Activated T-cell treated with anti-CD3 and anti-CD28 coated beads for 24 hours (primary cell): ENCODE data around the gene DISC1.

ENCODE experiments used
- DNase-seq: peaks from one replicate; pipeline ENCODE4 v3.0.0-alpha.2; 2020; ENCODE audit warnings: low read depth

Gene DISC1

DNA sequence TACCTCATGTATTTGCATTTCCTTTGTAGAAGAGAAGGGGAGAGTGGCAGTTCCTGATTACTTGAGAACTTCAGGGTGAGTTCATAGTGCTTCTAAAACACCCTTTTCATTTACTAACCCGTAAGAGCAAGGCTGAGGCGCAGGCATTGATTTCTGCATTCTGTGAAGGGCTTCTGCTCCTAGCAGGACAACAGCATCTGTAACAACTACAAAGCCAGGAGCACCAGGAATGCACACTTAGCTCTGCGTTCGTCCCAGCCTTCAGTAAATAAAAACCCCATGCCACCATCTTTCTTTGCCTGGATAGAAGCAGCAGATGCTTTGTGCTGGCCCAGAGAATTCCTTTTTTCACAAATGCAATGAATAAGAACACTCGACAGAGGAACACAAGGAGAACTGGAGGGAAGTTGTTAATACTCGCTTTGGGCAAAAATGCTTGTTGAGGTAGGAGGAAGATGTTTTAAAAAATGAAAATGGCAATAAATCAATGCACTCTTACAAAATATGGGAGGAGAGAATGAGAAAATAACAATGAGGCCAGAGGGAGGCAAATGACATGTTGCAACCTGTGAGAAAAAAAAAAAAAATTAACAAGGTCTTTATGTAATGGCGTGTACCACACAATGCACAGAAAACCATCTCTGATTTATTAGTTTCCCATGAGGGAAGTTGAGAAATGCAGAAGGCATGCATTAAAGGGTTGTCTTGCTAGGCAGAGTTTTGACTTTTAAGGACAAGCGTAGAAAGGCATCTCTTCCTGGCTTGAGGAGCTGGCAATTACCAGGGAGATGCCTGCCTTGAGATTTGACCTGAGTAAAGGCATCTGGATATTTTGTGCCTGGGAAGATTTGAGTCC is 418.8 kb downstream of the DISC1 start:
- no peak for DNase-seq

DNA sequence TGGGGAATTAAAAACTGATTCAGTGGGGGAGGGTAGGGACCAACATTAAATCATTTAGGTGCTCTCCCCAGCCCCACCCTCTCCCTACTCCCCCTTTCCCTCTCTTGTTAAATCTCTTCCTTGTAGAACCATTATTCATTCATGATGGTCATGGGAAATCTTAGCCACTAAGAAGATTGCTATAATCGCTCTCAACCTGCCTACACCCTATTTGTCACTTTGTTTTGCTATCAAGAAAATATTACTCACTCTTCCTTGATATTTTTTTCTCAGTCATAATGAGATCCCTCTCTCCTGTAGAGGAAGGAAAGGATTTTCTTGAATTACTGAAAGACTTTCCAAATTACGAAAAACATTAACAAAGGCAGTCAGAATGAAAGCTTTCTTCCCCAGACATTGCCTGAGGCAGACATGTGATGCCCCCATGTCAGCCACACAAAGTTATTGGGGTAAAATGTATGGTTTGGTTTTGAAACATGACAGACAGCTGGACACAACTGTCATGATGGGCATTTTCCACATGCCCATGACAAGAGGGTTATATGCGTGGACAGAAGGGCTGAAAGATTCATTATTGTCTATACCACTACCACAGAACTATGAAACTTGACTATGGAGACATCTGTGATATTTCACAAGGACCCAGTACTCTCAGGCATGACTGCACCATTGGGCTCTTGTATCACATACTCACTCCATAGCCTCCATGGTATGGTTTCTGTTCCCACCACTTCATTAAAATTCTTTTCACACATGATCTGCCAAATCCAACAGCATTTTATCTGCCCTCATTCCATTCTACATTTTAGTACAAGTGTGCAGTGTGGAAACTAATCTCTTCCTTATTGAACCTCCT is 420.1 kb downstream of the DISC1 start:
- no peak for DNase-seq

DNA sequence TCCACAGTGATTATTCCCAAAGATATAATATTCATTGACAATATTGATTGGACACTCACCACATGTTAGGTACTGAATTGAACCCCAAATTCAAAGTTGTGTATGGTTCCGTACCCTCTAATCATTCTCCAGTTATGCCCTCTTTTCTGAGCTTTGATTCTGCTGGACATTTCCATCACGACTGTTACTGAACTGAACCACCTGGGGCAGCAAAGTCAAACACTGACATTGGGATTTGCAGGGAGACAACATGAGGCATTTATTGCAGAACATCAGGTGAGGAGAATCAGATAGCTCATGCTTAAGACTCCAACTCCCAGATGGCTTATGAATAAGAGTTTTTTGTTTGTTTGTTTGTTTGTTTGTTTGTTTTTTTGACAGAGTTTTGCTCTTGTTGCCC is 420.9 kb downstream of the DISC1 start:
- DNase-seq: no peak

DNA sequence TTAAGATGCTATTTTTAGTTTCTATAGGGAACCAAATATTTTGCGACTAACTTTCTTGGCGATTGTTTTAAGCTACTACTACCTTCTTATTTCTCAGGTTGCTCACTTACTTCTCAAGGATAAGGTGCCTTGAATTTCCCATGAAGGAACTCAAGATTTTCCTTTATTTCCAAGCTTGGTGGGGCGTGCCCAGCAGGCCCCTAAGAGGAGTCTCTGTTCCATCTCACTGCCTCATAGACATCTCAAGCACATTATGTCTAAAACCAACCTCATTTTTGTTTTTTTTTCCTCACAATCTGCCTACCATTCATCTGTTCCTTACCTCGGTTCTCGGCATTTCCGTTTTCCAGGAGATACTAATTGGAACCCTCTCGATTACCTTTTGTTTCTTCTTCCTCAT is 421.9 kb downstream of the DISC1 start:
- no peak for DNase-seq

GRCh38 chr1:232049335-232049734 is 422.7 kb downstream of the DISC1 start:
- no peak for DNase-seq

DNA sequence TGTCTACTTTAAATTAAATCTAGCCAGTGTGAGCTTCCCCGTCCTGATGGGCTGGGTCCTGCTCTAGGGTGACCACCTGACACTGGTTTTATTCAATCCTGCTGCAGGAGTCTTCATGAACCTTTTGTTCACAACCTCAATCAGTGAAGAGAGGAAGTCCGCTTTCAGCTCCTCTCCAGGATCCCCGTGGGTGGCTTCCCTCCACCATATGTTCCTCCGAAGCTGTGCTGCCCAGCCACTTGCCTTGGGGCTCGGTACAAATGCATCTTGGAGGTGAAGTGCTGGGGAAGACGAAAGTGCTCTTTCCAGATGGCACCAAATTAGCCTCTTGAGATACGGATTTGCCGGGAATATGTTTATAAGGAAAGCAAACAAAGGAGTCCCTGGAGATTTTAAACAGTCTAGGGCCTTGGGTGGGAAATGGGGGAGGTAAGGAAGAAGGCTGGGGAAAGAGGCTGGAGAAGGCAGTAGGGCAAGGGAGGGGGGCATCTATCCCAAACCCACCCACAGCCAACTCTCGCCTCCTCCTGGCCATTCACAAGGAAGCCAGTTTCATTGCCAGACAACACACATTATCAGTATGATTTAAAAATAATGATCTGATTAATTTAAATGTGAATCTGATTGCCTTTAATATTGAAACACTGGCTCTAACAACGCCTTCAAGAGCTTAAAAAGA is 430.8 kb downstream of the DISC1 start:
- DNase-seq: no peak

DNA sequence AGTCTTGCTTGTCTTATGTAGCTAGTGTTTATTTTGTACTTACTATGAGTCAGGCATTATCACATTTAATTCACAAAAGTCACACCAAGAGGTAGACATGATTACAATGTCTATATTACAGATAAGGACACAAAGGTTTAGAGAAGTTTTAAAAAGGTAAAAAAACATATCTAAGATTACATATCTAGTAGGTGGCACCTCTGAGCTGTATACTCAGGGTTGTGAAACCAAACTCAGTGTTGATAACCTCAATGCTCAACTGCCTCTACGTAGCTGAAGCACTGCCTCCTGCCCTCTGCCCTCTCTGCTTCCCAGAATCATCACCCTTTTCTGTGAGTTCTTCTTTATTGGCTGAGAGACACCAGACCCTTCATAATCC is 431.3 kb downstream of the DISC1 start:
- no peak for DNase-seq

- no peak for DNase-seq
Measured at GRCh38 chr1:232059726-232060374, 433.3 kb downstream of the DISC1 start.

DNA sequence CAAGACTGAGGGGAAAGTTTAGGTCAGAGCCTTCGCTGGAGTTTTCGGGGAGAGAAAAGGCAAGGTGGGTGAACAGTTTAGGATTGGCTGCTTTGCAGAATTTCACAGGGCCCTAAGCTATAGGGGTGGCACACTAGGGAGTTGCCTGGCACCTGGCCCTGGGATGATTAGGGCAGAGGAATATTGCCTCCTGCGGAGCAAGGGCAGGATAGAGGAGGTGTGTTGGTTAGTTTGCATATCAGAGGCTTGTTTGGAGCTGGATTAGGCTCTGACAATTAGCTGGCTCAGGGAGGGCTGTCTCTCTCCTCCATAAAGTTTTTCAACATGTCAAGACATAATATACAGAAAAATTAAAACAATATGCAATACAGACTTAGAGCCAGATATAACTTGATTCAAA is 436.4 kb downstream of the DISC1 start:
- DNase-seq: no peak

DNA sequence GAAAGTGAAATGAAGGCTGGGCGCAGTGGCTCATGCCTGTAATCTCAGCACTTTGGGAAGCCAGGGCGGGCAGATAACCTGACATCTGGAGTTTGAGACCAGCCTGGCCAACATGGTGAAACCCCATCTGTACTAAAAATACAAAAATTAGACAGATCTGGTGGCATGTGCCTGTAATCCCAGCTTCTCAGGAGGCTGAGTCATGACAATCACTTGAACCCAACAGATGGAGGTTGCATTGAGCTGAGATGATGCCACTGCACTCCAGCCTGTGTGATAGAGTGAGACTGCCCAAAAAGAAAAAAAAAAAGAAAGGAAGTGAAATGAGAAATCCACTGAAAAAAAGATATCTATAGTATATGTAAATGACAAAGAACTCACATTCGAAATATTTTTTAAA is 439.9 kb downstream of the DISC1 start:
- no peak for DNase-seq

- DNase-seq: no peak
Measured at GRCh38 chr1:232074265-232074664, 447.7 kb downstream of the DISC1 start.

DNA sequence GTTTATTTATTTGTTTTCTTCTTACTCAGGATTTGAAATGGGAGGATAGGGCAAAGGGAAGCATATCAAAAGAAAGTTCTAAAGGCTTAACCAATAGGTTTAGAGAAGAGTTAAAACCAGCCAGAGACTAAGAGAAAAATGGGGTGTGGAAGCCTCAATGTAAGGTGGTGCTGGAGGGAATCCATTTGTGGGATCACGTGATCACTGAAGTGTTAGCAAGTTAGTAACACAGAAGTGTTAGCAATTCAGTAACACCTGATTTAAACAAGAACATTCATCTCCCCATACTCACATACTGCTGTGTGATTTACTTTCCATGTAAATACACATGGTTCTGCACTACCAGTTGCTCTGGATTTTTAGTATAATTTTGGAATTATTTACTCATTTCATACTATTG is 451.2 kb downstream of the DISC1 start:
- DNase-seq: no peak

DNA sequence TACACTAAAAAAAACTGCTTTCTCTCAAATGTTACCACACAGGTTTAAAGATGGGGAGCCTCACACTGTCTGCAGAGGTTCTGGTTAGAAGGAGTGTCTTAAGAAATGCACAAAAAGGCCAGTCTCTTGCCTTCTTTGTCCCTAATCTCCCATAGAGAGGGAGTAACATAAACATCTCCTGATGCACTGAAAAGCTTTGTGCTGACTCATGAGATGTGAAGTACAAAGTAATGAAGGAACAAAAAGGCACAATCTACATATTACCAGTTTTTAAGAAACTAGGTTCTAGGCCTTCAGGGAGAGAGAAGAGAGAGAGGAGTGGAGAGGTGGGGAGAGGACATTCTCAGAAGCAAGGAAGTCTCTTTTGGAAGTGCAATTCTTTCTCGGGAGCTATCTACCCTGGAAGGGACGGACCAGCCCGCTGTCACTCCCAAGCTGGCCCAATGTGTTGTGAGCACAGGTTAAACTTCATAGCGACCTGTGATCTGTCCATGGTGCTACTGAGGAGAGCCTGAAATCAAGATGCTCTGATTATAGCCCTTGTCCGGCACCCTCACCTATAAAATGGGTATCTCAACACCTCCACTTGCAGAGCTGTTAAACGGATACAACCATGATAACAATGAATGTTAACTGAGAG is 458.1 kb downstream of the DISC1 start:
- DNase-seq: no peak

- no peak for DNase-seq
Measured at GRCh38 chr1:232090816-232091215, 464.2 kb downstream of the DISC1 start.
